ACC112 (cell line): ENCODE results near the gene TBC1D8.
"Not testable (repeated sequence)": the region's sequence is repeated elsewhere in the genome, so short reads cannot be mapped to it uniquely, and the experiment has no call there.

Source experiments
- H2AFZ ChIP-seq: fragments of 200-600 bp; sonication (generic); one replicate; pipeline ENCODE4 v1.6.0; 2017; ENCODE audit warnings: antibody characterized with exemption, low read length; ENCODE audit not compliant: unreplicated experiment
- H3K27ac ChIP-seq: fragments of 200-600 bp; sonication (generic); 2 replicates; pipeline ENCODE4 v1.5.1; 2014; ENCODE audit warnings: low read depth, mild to moderate bottlenecking, antibody characterized with exemption, low read length, moderate library complexity
- H3K27me3 ChIP-seq: fragments of 200-600 bp; sonication (generic); 2 replicates; pipeline ENCODE4 v1.6.1; 2014; ENCODE audit warnings: mild to moderate bottlenecking, antibody characterized with exemption, low read length, moderate library complexity, mixed read lengths; ENCODE audit not compliant: insufficient read depth
- H3K36me3 ChIP-seq: fragments of 200-600 bp; sonication (generic); 2 replicates; pipeline ENCODE4 v1.6.1; 2016; ENCODE audit warnings: mild to moderate bottlenecking, antibody characterized with exemption, low read length, moderate library complexity, mixed read lengths; ENCODE audit not compliant: insufficient read depth
- H3K4me1 ChIP-seq: fragments of 200-600 bp; sonication (generic); one replicate; pipeline ENCODE4 v1.6.1; 2016; ENCODE audit warnings: low read length, mixed read lengths; ENCODE audit not compliant: insufficient read depth, unreplicated experiment, control insufficient read depth
- H3K4me3 ChIP-seq: fragments of 200-600 bp; sonication (generic); 2 replicates; pipeline ENCODE4 v1.5.1; 2014; ENCODE audit warnings: mild to moderate bottlenecking, low read depth, low read length
- H3K79me2 ChIP-seq: fragments of 200-600 bp; sonication (generic); one replicate; pipeline ENCODE4 v1.6.0; 2016; ENCODE audit warnings: low read length; ENCODE audit not compliant: control insufficient read depth, unreplicated experiment, insufficient read depth

TBC1D8 gene

GRCh38 chr2:101064125-101064502 is 87.1 kb downstream of the TBC1D8 start:
- H3K4me1 ChIP-seq, result peaks cover 52% of the 10 kb centered on the region
- H3K27ac ChIP-seq, result peak overlapping the region; percentile 91
- H3K4me3 ChIP-seq, result peak overlapping the region; percentile 45
- peak overlapping the region; percentile 21 for H2AFZ ChIP-seq
- H3K27me3 ChIP-seq, result no peaks in the 10 kb centered on the region
- H3K36me3 ChIP-seq, result 0 out of 2 replicates have a peak, but pooled peaks cover 3% of the 10 kb centered on the region
- peaks cover 45% of the 10 kb centered on the region for H3K79me2 ChIP-seq

- H2AFZ ChIP-seq, result no peak overlapping the region
- H3K4me1 ChIP-seq, result peaks cover 52% of the 10 kb centered on the region
- no peaks in the 10 kb centered on the region for H3K27me3 ChIP-seq
- peaks cover 45% of the 10 kb centered on the region for H3K79me2 ChIP-seq
- H3K27ac ChIP-seq, result peak overlapping the region; percentile 91
- 0 out of 2 replicates have a peak, but pooled peaks cover 5% of the 10 kb centered on the region for H3K36me3 ChIP-seq
- H3K4me3 ChIP-seq, result peak overlapping the region; percentile 45
These were observed 87.6 kb downstream of the TBC1D8 start for GRCh38 chr2:101063352-101064124.

- Histone ChIP-seq H3K27me3 (no peaks in the 10 kb centered on the region), H2AFZ (no peak overlapping the region), H3K36me3 (peaks cover 19% of the 10 kb centered on the region), H3K4me3 (no peak overlapping the region), H3K4me1 (peaks cover 28% of the 10 kb centered on the region), H3K79me2 (peaks cover 29% of the 10 kb centered on the region), H3K27ac (no peak overlapping the region)
These were observed 92.8 kb downstream of the TBC1D8 start for GRCh38 chr2:101058386-101058785.

GRCh38 chr2:101057051-101057933 is 93.9 kb downstream of the TBC1D8 start:
- peaks cover 20% of the 10 kb centered on the region for H3K79me2 ChIP-seq
- H3K36me3 ChIP-seq, result peaks cover 19% of the 10 kb centered on the region
- H3K4me3 ChIP-seq, result no peak overlapping the region
- no peaks in the 10 kb centered on the region for H3K27me3 ChIP-seq
- H2AFZ ChIP-seq, result no peak overlapping the region
- no peak overlapping the region for H3K27ac ChIP-seq
- H3K4me1 ChIP-seq, result peaks cover 20% of the 10 kb centered on the region

- Histone ChIP-seq H2AFZ (no peak overlapping the region), H3K79me2 (no peaks in the 10 kb centered on the region), H3K27me3 (no peaks in the 10 kb centered on the region), H3K36me3 (peaks cover 37% of the 10 kb centered on the region), H3K4me1 (peaks cover 3% of the 10 kb centered on the region), H3K27ac (no peak overlapping the region), H3K4me3 (no peak overlapping the region)
These were observed 98.1 kb downstream of the TBC1D8 start for GRCh38 chr2:101053117-101053516.

GRCh38 chr2:101052147-101052546 is 99.0 kb downstream of the TBC1D8 start:
- Histone ChIP-seq H3K36me3 (peaks cover 37% of the 10 kb centered on the region), H2AFZ (no peak overlapping the region)

GRCh38 chr2:101050886-101051285 is 100.3 kb downstream of the TBC1D8 start:
- not testable (repeated sequence) for H3K27ac ChIP-seq, H2AFZ ChIP-seq, H3K79me2 ChIP-seq, H3K27me3 ChIP-seq, H3K4me3 ChIP-seq
- Histone ChIP-seq H3K36me3 (peaks cover 37% of the 10 kb centered on the region), H3K4me1 (peaks cover 15% of the 10 kb centered on the region)

More at GRCh38 chr2:101052147-101052546, 99.0 kb downstream of the TBC1D8 start:
- H3K4me3 ChIP-seq, result no peak overlapping the region
- no peak overlapping the region for H3K27ac ChIP-seq
- no peaks in the 10 kb centered on the region for H3K27me3 ChIP-seq
- peaks cover 13% of the 10 kb centered on the region for H3K4me1 ChIP-seq
- H3K79me2 ChIP-seq, result no peaks in the 10 kb centered on the region

GRCh38 chr2:101048756-101049155 is 102.4 kb downstream of the TBC1D8 start:
- Histone ChIP-seq H2AFZ (no peak overlapping the region), H3K36me3 (peaks cover 26% of the 10 kb centered on the region), H3K79me2 (no peaks in the 10 kb centered on the region), H3K27ac (no peak overlapping the region), H3K4me3 (no peak overlapping the region), H3K4me1 (peaks cover 15% of the 10 kb centered on the region), H3K27me3 (no peaks in the 10 kb centered on the region)

- H3K4me3 ChIP-seq, result no peak overlapping the region
- H3K4me1 ChIP-seq, result peaks cover 15% of the 10 kb centered on the region
- no peaks in the 10 kb centered on the region for H3K27me3 ChIP-seq
- no peak overlapping the region for H2AFZ ChIP-seq
- H3K79me2 ChIP-seq, result no peaks in the 10 kb centered on the region
- H3K36me3 ChIP-seq, result peaks cover 23% of the 10 kb centered on the region
- no peak overlapping the region for H3K27ac ChIP-seq
These were observed 103.4 kb downstream of the TBC1D8 start for GRCh38 chr2:101047774-101048173.

GRCh38 chr2:101047075-101047766 is 104.0 kb downstream of the TBC1D8 start:
- no peak overlapping the region for H3K27ac ChIP-seq
- H3K79me2 ChIP-seq, result no peaks in the 10 kb centered on the region
- peaks cover 23% of the 10 kb centered on the region for H3K36me3 ChIP-seq
- peaks cover 18% of the 10 kb centered on the region for H3K4me1 ChIP-seq
- H3K27me3 ChIP-seq, result no peaks in the 10 kb centered on the region
- no peak overlapping the region for H3K4me3 ChIP-seq
- H2AFZ ChIP-seq, result no peak overlapping the region
